HepG2 (cell line): Measurements from ENCODE around the gene C12orf60. TPM values are rescaled to one million over a fixed set of nuclear protein-coding genes. Genes with fewer than 3 reads are reported as not detected.

Experiments
- ATM ChIP-seq: fragments of 450-650 bp; IDR thresholded peaks from 2 replicates; pipeline ENCODE4 v1.7.1; 2017; ENCODE audit warnings: mild to moderate bottlenecking, borderline replicate concordance
- EEA1 ChIP-seq: sonication (generic); formaldehyde crosslinking; IDR thresholded peaks from 2 replicates; pipeline ENCODE4 v1.5.1; 2020; ENCODE audit warnings: mild to moderate bottlenecking, missing genetic modification reagents, borderline replicate concordance
- HCFC1 ChIP-seq: fragments of 150-350 bp; IDR thresholded peaks from 2 replicates; pipeline ENCODE4 v1.6.1; 2014; ENCODE audit warnings: low read depth, low read length
- HNRNPK ChIP-seq: fragments of 200-400 bp; formaldehyde crosslinking; IDR thresholded peaks from 2 replicates; pipeline ENCODE4 v1.6.1; 2018; ENCODE audit warnings: low read length, low read depth, moderate library complexity, mild to moderate bottlenecking; ENCODE audit not compliant: poor library complexity, severe bottlenecking
- HNRNPLL ChIP-seq: fragments of 200-400 bp; formaldehyde crosslinking; IDR thresholded peaks from 2 replicates; pipeline ENCODE4 v1.6.1; 2017; ENCODE audit warnings: mild to moderate bottlenecking, low read depth, low read length; ENCODE audit not compliant: poor library complexity, severe bottlenecking
- KMT2A ChIP-seq: sonication (generic); formaldehyde crosslinking; IDR thresholded peaks from 2 replicates; pipeline ENCODE4 v1.4.0; 2020; ENCODE audit warnings: missing genetic modification reagents
- LCORL ChIP-seq, 2 experiments: fragments of 450-650 bp in 1 of 2; sonication (generic) in 1 of 2; formaldehyde crosslinking in 1 of 2; IDR thresholded peaks; 2 replicates each; pipeline versions ENCODE4 v1.5.0 to v1.6.1; 2017 to 2020; ENCODE audit warnings: antibody characterized with exemption in 1 of 2, missing genetic modification reagents in 1 of 2
- NFATC3 ChIP-seq: sonication (generic); formaldehyde crosslinking; IDR thresholded peaks from 2 replicates; pipeline ENCODE4 v1.5.1; 2020; ENCODE audit warnings: mild to moderate bottlenecking, missing genetic modification reagents
- NFKB2 ChIP-seq: sonication (generic); formaldehyde crosslinking; IDR thresholded peaks from 2 replicates; pipeline ENCODE4 v1.4.0; 2020; ENCODE audit warnings: missing genetic modification reagents, borderline replicate concordance
- RXRA ChIP-seq: sonication (generic); formaldehyde crosslinking; IDR thresholded peaks from 2 replicates; pipeline ENCODE4 v1.5.1; 2020; ENCODE audit warnings: missing genetic modification reagents
- SMAD9 ChIP-seq: sonication (generic); formaldehyde crosslinking; IDR thresholded peaks from 2 replicates; pipeline ENCODE4 v1.5.1; 2020; ENCODE audit warnings: mild to moderate bottlenecking, missing genetic modification reagents
- SP4 ChIP-seq: sonication (generic); formaldehyde crosslinking; IDR thresholded peaks from 2 replicates; pipeline ENCODE4 v1.8.1; 2023; ENCODE audit warnings: mild to moderate bottlenecking, missing genetic modification reagents
- ZNF441 ChIP-seq: sonication (generic); formaldehyde crosslinking; IDR thresholded peaks from 2 replicates; pipeline ENCODE4 v1.7.0; 2021; ENCODE audit warnings: missing genetic modification reagents, borderline replicate concordance
- ZNF598 ChIP-seq: sonication (generic); formaldehyde crosslinking; IDR thresholded peaks from 2 replicates; pipeline ENCODE4 v1.5.1; 2020; ENCODE audit warnings: mild to moderate bottlenecking, missing genetic modification reagents, borderline replicate concordance
- ZNF703 ChIP-seq: sonication (generic); formaldehyde crosslinking; IDR thresholded peaks from 2 replicates; pipeline ENCODE4 v1.5.1; 2020; ENCODE audit warnings: missing genetic modification reagents, mild to moderate bottlenecking, moderate library complexity, borderline replicate concordance
- polyA plus RNA-seq, 8 experiments: library from polyadenylated mRNA; depleted of rRNA in 3 of 8; stranded (reverse) in 7 of 8; unstranded in 1 of 8; fragments of >200 nt; fragmentation: Illumina TruSeq in 4 of 8; extraction: Trizol in 4 of 8; gene quantifications; 2 replicates each; pipeline versions ENCODE4 v1.2.1 to v1.2.3, GENCODE V29; 2011 to 2016; ENCODE audit warnings: low read depth in 4 of 8, missing spikeins in 1 of 8, mixed read lengths in 1 of 8; ENCODE audit not compliant: insufficient read depth in 1 of 8
- total RNA-seq, 5 experiments: library from RNA; depleted of rRNA; stranded (reverse); fragments of >200 nt; fragmentation: Illumina TruSeq; extraction: Trizol; gene quantifications; 2 replicates each; pipeline ENCODE4 v1.2.3, GENCODE V29; 2016; ENCODE audit warnings: low read depth in 1 of 5
- TF ChIP-seq, protein P1 (sequence below): fragments of 450-650 bp; IDR thresholded peaks from 2 replicates; pipeline ENCODE4 v1.6.1; 2016
- TF ChIP-seq, protein P2 (sequence below): sonication (generic); formaldehyde crosslinking; IDR thresholded peaks from 2 replicates; pipeline ENCODE4 v1.4.0; 2020; ENCODE audit warnings: mild to moderate bottlenecking, missing genetic modification reagents, borderline replicate concordance
- TF ChIP-seq, protein P3 (sequence below): sonication (generic); formaldehyde crosslinking; IDR thresholded peaks from 2 replicates; pipeline ENCODE4 v1.8.0; 2022; ENCODE audit warnings: missing genetic modification reagents, mild to moderate bottlenecking, borderline replicate concordance
- TF ChIP-seq, protein P4 (sequence below), 2 experiments: sonication (generic) in 1 of 2; formaldehyde crosslinking in 1 of 2; IDR thresholded peaks; 2 replicates each; pipeline versions ENCODE4 v1.4.0 to v1.6.1; 2016 to 2020; ENCODE audit warnings: borderline replicate concordance in 1 of 2, low read depth in 1 of 2, mild to moderate bottlenecking in 1 of 2, missing genetic modification reagents in 1 of 2

The C12orf60 gene
- total and polyA plus RNA-seq, 2 of the 13 experiments (the other 11 are each of a cell fraction or from before 2014, with no cell fraction given) = 0.55 to 1.4 TPM

DNA sequence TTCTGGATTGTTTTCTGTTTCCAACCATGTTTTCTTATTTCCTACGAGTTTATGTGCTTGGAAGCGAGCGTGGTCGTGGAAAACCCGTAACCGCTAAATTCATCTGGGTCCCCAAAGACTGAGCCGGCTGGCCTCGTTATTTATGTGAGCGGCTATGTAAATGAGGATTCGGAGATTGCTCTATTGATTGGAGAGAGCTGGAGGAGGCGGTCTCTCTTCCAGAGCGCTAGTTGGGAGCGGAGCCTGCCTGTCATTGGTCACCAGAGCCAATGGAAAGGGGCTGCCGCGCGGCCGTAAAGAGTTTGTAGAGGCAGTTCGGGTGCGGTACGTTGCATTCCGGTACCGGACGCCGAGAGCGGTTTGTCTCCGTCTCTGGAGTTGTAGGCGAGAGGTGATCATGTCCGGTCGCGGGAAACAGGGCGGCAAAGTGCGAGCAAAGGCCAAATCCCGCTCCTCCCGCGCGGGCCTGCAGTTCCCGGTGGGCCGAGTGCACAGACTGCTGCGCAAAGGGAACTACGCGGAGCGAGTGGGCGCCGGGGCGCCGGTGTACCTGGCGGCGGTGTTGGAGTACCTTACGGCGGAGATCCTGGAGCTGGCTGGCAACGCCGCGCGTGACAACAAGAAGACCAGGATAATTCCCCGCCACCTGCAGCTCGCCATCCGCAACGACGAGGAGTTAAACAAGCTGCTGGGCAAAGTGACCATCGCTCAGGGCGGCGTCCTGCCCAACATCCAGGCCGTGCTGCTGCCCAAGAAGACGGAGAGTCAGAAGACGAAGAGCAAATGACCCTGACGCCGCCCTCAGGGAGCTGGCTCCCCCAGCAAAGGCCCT lies 29.2 kb upstream of the C12orf60 start (continued):
- TF ChIP-seq, protein P1, sequence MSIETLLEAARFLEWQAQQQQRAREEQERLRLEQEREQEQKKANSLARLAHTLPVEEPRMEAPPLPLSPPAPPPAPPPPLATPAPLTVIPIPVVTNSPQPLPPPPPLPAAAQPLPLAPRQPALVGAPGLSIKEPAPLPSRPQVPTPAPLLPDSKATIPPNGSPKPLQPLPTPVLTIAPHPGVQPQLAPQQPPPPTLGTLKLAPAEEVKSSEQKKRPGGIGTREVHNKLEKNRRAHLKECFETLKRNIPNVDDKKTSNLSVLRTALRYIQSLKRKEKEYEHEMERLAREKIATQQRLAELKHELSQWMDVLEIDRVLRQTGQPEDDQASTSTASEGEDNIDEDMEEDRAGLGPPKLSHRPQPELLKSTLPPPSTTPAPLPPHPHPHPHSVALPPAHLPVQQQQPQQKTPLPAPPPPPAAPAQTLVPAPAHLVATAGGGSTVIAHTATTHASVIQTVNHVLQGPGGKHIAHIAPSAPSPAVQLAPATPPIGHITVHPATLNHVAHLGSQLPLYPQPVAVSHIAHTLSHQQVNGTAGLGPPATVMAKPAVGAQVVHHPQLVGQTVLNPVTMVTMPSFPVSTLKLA = no peak
- no peak for TF ChIP-seq ZNF598 (CRISPR knock-in tag)
- peak; percentile 55; the same call in 1 of the 2 replicates for TF ChIP-seq SP4 (CRISPR knock-in tag)
- no peak; the same call in 1 of the 2 replicates for TF ChIP-seq NFKB2 (CRISPR knock-in tag)
- no peak for TF ChIP-seq HCFC1
- no peak for TF ChIP-seq LCORL (IDR thresholded peaks at IDR 0.05)
- TF ChIP-seq LCORL (CRISPR knock-in tag; IDR thresholded peaks at IDR 0.05) = peak; percentile 22; the same call in 1 of the 2 replicates
- peak; percentile 98 for TF ChIP-seq HNRNPLL
- no peak for TF ChIP-seq ZNF441 (CRISPR knock-in tag)
- no peak for TF ChIP-seq ZNF703 (CRISPR knock-in tag)
- TF ChIP-seq HNRNPK = no peak
- TF ChIP-seq, protein P2, sequence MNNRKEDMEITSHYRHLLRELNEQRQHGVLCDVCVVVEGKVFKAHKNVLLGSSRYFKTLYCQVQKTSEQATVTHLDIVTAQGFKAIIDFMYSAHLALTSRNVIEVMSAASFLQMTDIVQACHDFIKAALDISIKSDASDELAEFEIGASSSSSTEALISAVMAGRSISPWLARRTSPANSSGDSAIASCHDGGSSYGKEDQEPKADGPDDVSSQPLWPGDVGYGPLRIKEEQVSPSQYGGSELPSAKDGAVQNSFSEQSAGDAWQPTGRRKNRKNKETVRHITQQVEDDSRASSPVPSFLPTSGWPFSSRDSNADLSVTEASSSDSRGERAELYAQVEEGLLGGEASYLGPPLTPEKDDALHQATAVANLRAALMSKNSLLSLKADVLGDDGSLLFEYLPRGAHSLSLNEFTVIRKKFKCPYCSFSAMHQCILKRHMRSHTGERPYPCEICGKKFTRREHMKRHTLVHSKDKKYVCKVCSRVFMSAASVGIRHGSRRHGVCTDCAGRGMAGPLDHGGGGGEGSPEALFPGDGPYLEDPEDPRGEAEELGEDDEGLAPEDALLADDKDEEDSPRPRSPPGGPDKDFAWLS (CRISPR knock-in tag) = no peak
- TF ChIP-seq KMT2A (CRISPR knock-in tag) = peak; percentile 34; the same call in 1 of the 2 replicates
- TF ChIP-seq ATM = no peak
- TF ChIP-seq NFATC3 = no peak
- TF ChIP-seq SMAD9 (CRISPR knock-in tag) = no peak
- TF ChIP-seq, protein P3, sequence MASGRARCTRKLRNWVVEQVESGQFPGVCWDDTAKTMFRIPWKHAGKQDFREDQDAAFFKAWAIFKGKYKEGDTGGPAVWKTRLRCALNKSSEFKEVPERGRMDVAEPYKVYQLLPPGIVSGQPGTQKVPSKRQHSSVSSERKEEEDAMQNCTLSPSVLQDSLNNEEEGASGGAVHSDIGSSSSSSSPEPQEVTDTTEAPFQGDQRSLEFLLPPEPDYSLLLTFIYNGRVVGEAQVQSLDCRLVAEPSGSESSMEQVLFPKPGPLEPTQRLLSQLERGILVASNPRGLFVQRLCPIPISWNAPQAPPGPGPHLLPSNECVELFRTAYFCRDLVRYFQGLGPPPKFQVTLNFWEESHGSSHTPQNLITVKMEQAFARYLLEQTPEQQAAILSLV = no peak
- TF ChIP-seq RXRA = no peak
- TF ChIP-seq, protein P4, sequence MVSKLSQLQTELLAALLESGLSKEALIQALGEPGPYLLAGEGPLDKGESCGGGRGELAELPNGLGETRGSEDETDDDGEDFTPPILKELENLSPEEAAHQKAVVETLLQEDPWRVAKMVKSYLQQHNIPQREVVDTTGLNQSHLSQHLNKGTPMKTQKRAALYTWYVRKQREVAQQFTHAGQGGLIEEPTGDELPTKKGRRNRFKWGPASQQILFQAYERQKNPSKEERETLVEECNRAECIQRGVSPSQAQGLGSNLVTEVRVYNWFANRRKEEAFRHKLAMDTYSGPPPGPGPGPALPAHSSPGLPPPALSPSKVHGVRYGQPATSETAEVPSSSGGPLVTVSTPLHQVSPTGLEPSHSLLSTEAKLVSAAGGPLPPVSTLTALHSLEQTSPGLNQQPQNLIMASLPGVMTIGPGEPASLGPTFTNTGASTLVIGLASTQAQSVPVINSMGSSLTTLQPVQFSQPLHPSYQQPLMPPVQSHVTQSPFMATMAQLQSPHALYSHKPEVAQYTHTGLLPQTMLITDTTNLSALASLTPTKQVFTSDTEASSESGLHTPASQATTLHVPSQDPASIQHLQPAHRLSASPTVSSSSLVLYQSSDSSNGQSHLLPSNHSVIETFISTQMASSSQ (IDR thresholded peaks at IDR 0.05; ENCODE audit: low read depth) = no peak
- TF ChIP-seq, protein P4 (CRISPR knock-in tag; IDR thresholded peaks at IDR 0.05; ENCODE audit: borderline replicate concordance) = no peak
- TF ChIP-seq EEA1 (CRISPR knock-in tag) = no peak
